NB4 (cell line): Measurements from ENCODE around the gene OR5M11.

Source experiments
- POLR2A ChIP-seq: IDR thresholded peaks from 2 replicates; pipeline ENCODE4 v1.6.1; 2011; ENCODE audit warnings: mild to moderate bottlenecking; ENCODE audit not compliant: insufficient read length; ENCODE audit errors: extremely low read depth
- TF ChIP-seq, protein P1 (sequence below): IDR thresholded peaks from one replicate; pipeline ENCODE4 v1.5.1; 2012; ENCODE audit warnings: low read depth, low read length

DNA sequence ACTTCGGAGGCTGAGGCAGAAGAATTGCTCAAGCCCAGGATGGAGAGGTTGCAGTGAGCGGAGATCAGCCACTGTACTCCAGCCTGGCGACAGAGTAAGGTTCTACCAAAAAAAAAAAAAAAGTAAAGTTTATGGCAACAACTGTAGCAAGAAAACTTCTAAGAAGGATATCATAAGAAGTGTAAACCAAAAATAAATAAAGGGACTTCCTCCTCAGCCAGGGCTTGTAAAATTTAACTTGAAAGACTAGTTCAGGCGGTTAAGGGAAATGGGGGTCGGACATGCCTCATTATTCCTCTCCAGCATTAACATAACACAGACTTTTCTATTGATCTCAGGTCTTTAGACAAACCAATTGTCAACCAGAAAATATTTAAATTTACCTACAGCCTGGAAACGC lies 2.5 kb upstream of the OR5M11 start:
- TF ChIP-seq, protein P1, sequence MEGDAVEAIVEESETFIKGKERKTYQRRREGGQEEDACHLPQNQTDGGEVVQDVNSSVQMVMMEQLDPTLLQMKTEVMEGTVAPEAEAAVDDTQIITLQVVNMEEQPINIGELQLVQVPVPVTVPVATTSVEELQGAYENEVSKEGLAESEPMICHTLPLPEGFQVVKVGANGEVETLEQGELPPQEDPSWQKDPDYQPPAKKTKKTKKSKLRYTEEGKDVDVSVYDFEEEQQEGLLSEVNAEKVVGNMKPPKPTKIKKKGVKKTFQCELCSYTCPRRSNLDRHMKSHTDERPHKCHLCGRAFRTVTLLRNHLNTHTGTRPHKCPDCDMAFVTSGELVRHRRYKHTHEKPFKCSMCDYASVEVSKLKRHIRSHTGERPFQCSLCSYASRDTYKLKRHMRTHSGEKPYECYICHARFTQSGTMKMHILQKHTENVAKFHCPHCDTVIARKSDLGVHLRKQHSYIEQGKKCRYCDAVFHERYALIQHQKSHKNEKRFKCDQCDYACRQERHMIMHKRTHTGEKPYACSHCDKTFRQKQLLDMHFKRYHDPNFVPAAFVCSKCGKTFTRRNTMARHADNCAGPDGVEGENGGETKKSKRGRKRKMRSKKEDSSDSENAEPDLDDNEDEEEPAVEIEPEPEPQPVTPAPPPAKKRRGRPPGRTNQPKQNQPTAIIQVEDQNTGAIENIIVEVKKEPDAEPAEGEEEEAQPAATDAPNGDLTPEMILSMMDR, result no peak
- TF ChIP-seq POLR2A, result no peak
